GM23338 (cell line): ENCODE data around the gene PSMB5. TPM values are rescaled to one million over a fixed set of nuclear protein-coding genes. Genes with fewer than 3 reads are reported as not detected.

ENCODE experiments used
- CTCF ChIP-seq, 2 experiments: fragments of 200-600 bp in 1 of 2; sonication (generic) in 1 of 2; conservative IDR thresholded peaks; 2 replicates each; pipeline versions ENCODE4 v1.5.1 to v1.6.1; 2016 to 2017; ENCODE audit warnings: antibody characterized with exemption in 2 of 2, low read depth in 2 of 2, mild to moderate bottlenecking in 2 of 2, moderate library complexity in 1 of 2
- ETS1 ChIP-seq: IDR thresholded peaks from 2 replicates; pipeline ENCODE4 v1.6.1; 2016; ENCODE audit warnings: antibody characterized with exemption
- EZH2phosphoT487 ChIP-seq: fragments of 200-600 bp; sonication (generic); IDR thresholded peaks from one replicate; pipeline ENCODE4 v1.8.1; 2018; ENCODE audit warnings: antibody characterized with exemption; ENCODE audit not compliant: unreplicated experiment
- JUNB ChIP-seq: IDR thresholded peaks from one replicate; pipeline ENCODE4 v1.6.1; 2016; ENCODE audit warnings: antibody characterized with exemption; ENCODE audit not compliant: unreplicated experiment
- NANOG ChIP-seq: IDR thresholded peaks from 2 replicates; pipeline ENCODE4 v1.6.1; 2016; ENCODE audit warnings: antibody characterized with exemption, borderline replicate concordance
- POLR2AphosphoS5 ChIP-seq: IDR thresholded peaks from 2 replicates; pipeline ENCODE4 v1.6.1; 2016; ENCODE audit warnings: antibody characterized with exemption, low read depth
- ZNF462 ChIP-seq: fragments of 250-450 bp; sonication (Bioruptor Pico); IDR thresholded peaks from 2 replicates; pipeline ENCODE4 v1.5.0; 2020; ENCODE audit warnings: mild to moderate bottlenecking, moderate library complexity
- polyA plus RNA-seq: library from polyadenylated mRNA; unstranded; fragments of >200 nt; fragmentation: Nextera tagmentation; extraction: Ambion mirVana; gene quantifications from 2 replicates; pipeline ENCODE4 v1.2.1, GENCODE V29; 2016
- total RNA-seq: library from RNA; depleted of rRNA; stranded (reverse); fragments of >200 nt; shearing (Covaris generic); gene quantifications from 2 replicates; pipeline ENCODE4 v1.2.3, GENCODE V29; 2014

PSMB5 gene
- total and polyA plus RNA-seq, 2 experiments from 2014 or later: 265 to 341 TPM

- TF ChIP-seq ZNF462 (CRISPR knock-in tag) (no peak), EZH2phosphoT487 (no peak), JUNB (no peak), POLR2AphosphoS5 (no peak), NANOG (no peak), ETS1 (no peak), CTCF (conservative IDR thresholded peaks at IDR 0.05; ENCODE audit: low read depth in 2 of 2) (no peak)
These were observed 33.4 kb upstream of the PSMB5 start (continued) for GRCh38 chr14:23067847-23068788.
